ENCODE measurements around the gene SPRR1A.

DNA sequence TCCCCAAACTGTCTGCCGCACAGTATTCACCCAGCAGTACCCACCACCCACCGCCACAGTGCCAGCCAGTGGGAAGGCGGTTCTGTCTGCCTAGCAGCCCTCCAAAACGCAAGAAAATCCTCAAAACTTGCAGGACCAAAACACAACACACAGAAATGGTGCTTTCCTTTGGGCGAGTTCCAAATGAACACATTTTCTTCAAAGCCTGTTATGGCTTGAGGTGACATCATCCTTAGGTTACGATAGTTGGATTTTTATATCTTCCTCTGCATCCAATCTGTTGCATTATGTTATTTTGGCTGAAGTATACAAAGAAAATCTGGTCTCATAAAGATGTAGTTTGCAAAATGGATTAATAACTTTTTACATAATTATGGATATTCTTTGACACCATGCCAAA is 9.3 kb downstream of the SPRR1A start:
- TF ChIP-seq EZH2phosphoT487 (IDR thresholded peaks at IDR 0.05): no peak
- TF ChIP-seq CTCF (IDR thresholded peaks at IDR 0.05): no peak
- TF ChIP-seq EZH2 (IDR thresholded peaks at IDR 0.05): no peak

All from neural progenitor cell (in vitro differentiated cells).